Chondrocyte (in vitro differentiated cells): Measurements from ENCODE around the gene DCLK2. TPM values are rescaled to one million over a fixed set of nuclear protein-coding genes. Genes with fewer than 3 reads are reported as not detected.
A peak's percentile ranks its signal among the peaks of the same experiment; 100 is the strongest.

Source experiments
- DNase-seq: peaks from one replicate; pipeline ENCODE4 v3.0.0; 2021; ENCODE audit warnings: mixed read lengths, low spot score
- H3K27ac Mint-ChIP-seq: one replicate; pipeline ENCODE4 v1.8.0; 2021; ENCODE audit warnings: mild to moderate bottlenecking, moderate library complexity, mixed read lengths; ENCODE audit not compliant: unreplicated experiment
- H3K27me3 Mint-ChIP-seq: 2 replicates; pipeline ENCODE4 v1.8.0; 2021; ENCODE audit warnings: low read depth, mixed read lengths
- H3K36me3 Mint-ChIP-seq: 2 replicates; pipeline ENCODE4 v1.8.0; 2021; ENCODE audit warnings: low read depth, mixed read lengths
- H3K4me1 Mint-ChIP-seq: 2 replicates; pipeline ENCODE4 v1.8.0; 2021; ENCODE audit warnings: low read depth, mild to moderate bottlenecking, mixed read lengths
- H3K4me3 Mint-ChIP-seq: one replicate; pipeline ENCODE4 v1.8.0; 2021; ENCODE audit warnings: mild to moderate bottlenecking, moderate library complexity, mixed read lengths; ENCODE audit not compliant: unreplicated experiment
- H3K9me3 Mint-ChIP-seq: 2 replicates; pipeline ENCODE4 v1.8.0; 2021; ENCODE audit warnings: low read depth, mixed read lengths
- CTCF ChIP-seq: fragments of 200-600 bp; sonication (generic); IDR thresholded peaks from 2 replicates; pipeline ENCODE4 v1.5.0; 2021; ENCODE audit warnings: antibody characterized with exemption, mild to moderate bottlenecking, moderate library complexity
- total RNA-seq: library from RNA; stranded (reverse); gene quantifications from 3 replicates; pipeline ENCODE4 v1.2.1, GENCODE V29; 2021

DCLK2 gene
- total RNA-seq, 1 donor from 2014 or later = 20.0 TPM

- H3K27ac Mint-ChIP-seq = peak overlapping the region; percentile 86
- H3K4me1 Mint-ChIP-seq = peaks cover 49% of the 10 kb centered on the region
- H3K9me3 Mint-ChIP-seq = peaks cover 6% of the 10 kb centered on the region
- no peak for DNase-seq
- H3K27me3 Mint-ChIP-seq = no peaks in the 10 kb centered on the region
- peaks cover 11% of the 10 kb centered on the region for H3K36me3 Mint-ChIP-seq
- no peak for TF ChIP-seq CTCF
- peak overlapping the region; percentile 9 for H3K4me3 Mint-ChIP-seq
Measured at GRCh38 chr4:150136036-150136435, 57.8 kb downstream of the DCLK2 start.

GRCh38 chr4:150136481-150136880 is 58.2 kb downstream of the DCLK2 start:
- no peak for TF ChIP-seq CTCF
- H3K4me3 Mint-ChIP-seq = peak overlapping the region; percentile 9
- H3K36me3 Mint-ChIP-seq = peaks cover 11% of the 10 kb centered on the region
- peak overlapping the region; percentile 86 for H3K27ac Mint-ChIP-seq
- no peak for DNase-seq
- peaks cover 6% of the 10 kb centered on the region for H3K9me3 Mint-ChIP-seq
- peaks cover 49% of the 10 kb centered on the region for H3K4me1 Mint-ChIP-seq
- H3K27me3 Mint-ChIP-seq = no peaks in the 10 kb centered on the region

- no peaks in the 10 kb centered on the region for H3K27me3 Mint-ChIP-seq
- H3K36me3 Mint-ChIP-seq = peaks cover 7% of the 10 kb centered on the region
- H3K27ac Mint-ChIP-seq = no peak overlapping the region
- H3K4me1 Mint-ChIP-seq = peaks cover 49% of the 10 kb centered on the region
- no peak for DNase-seq
- H3K4me3 Mint-ChIP-seq = no peak overlapping the region
- peaks cover 6% of the 10 kb centered on the region for H3K9me3 Mint-ChIP-seq
- no peak for TF ChIP-seq CTCF
Measured at GRCh38 chr4:150139297-150139865, 61.1 kb downstream of the DCLK2 start.

GRCh38 chr4:150140774-150141400 is 62.6 kb downstream of the DCLK2 start:
- Mint-ChIP-seq H3K27ac (peak overlapping the region; percentile 90), H3K9me3 (peaks cover 4% of the 10 kb centered on the region), H3K27me3 (no peaks in the 10 kb centered on the region), H3K4me3 (peak overlapping the region; percentile 52), H3K4me1 (peaks cover 48% of the 10 kb centered on the region), H3K36me3 (peaks cover 3% of the 10 kb centered on the region)
- no peak for TF ChIP-seq CTCF
- no peak for DNase-seq

- no peak overlapping the region for H3K4me3 Mint-ChIP-seq
- peak overlapping the region; percentile 90 for H3K27ac Mint-ChIP-seq
- DNase-seq = no peak
- peaks cover 3% of the 10 kb centered on the region for H3K36me3 Mint-ChIP-seq
- H3K27me3 Mint-ChIP-seq = no peaks in the 10 kb centered on the region
- H3K9me3 Mint-ChIP-seq = no peaks in the 10 kb centered on the region
- no peak for TF ChIP-seq CTCF
- peaks cover 48% of the 10 kb centered on the region for H3K4me1 Mint-ChIP-seq
Measured at GRCh38 chr4:150141756-150142155, 63.5 kb downstream of the DCLK2 start.
